Liver (tissue), 9 donors: ENCODE measurements around the gene GRIP1. TPM values are rescaled to one million over a fixed set of nuclear protein-coding genes. Genes with fewer than 3 reads are reported as not detected.

Experiments
- DNase-seq: peaks from one replicate; pipeline ENCODE4 v3.0.0-alpha.2; 2017; ENCODE audit warnings: low spot score
- H3K27ac ChIP-seq, 2 donors: one replicate each; pipeline ENCODE4 v1.7.0; 2013; ENCODE audit warnings: inconsistent platforms in 2 of 2, low read length in 2 of 2, control low read depth in 1 of 2, low read depth in 1 of 2, mild to moderate bottlenecking in 1 of 2
- H3K27me3 ChIP-seq, 4 donors: one replicate each; pipeline versions ENCODE4 v1.6.1 to v1.7.0; 2013; ENCODE audit warnings: low read length in 3 of 4, inconsistent platforms in 1 of 4, mild to moderate bottlenecking in 1 of 4, moderate library complexity in 1 of 4; ENCODE audit not compliant: control insufficient read depth in 4 of 4, insufficient read depth in 4 of 4
- H3K36me3 ChIP-seq, 4 donors: one replicate each; pipeline versions ENCODE4 v1.6.1 to v1.7.0; 2013; ENCODE audit warnings: low read length in 3 of 4, mild to moderate bottlenecking in 3 of 4, low read depth in 1 of 4, moderate library complexity in 1 of 4; ENCODE audit not compliant: control insufficient read depth in 4 of 4, insufficient read depth in 3 of 4
- H3K4me1 ChIP-seq, 4 donors: one replicate each; pipeline versions ENCODE4 v1.6.1 to v1.7.0; 2013; ENCODE audit warnings: low read length in 3 of 4, mild to moderate bottlenecking in 3 of 4, moderate library complexity in 1 of 4; ENCODE audit not compliant: control insufficient read depth in 4 of 4, insufficient read depth in 4 of 4
- H3K4me3 ChIP-seq, 3 donors: one replicate each; pipeline versions ENCODE4 v1.6.1 to v1.7.0; 2013; ENCODE audit warnings: low read length in 3 of 3, control low read depth in 1 of 3, low read depth in 1 of 3, mild to moderate bottlenecking in 1 of 3
- H3K9ac ChIP-seq, 2 donors: one replicate each; pipeline ENCODE4 v1.7.0; 2013; ENCODE audit warnings: low read length in 2 of 2, mild to moderate bottlenecking in 2 of 2, moderate library complexity in 2 of 2, control low read depth in 1 of 2, low read depth in 1 of 2
- H3K9me3 ChIP-seq, 4 donors: one replicate each; pipeline versions ENCODE4 v1.6.1 to v1.7.0; 2013; ENCODE audit warnings: low read length in 3 of 4; ENCODE audit not compliant: control insufficient read depth in 4 of 4
- EGR1 ChIP-seq, 2 donors: IDR thresholded peaks; 2 replicates each; pipeline ENCODE4 v1.6.1; 2016 to 2018; ENCODE audit warnings: antibody characterized with exemption in 2 of 2, low read depth in 2 of 2
- FOXA1 ChIP-seq: IDR thresholded peaks from 2 replicates; pipeline ENCODE4 v1.6.1; 2016; ENCODE audit warnings: antibody characterized with exemption
- FOXA2 ChIP-seq: IDR thresholded peaks from 2 replicates; pipeline ENCODE4 v1.6.1; 2016; ENCODE audit warnings: antibody characterized with exemption
- GABPA ChIP-seq, 2 donors: IDR thresholded peaks in 1 of 2; conservative IDR thresholded peaks in 1 of 2; 2 replicates each; pipeline ENCODE4 v1.6.1; 2016; ENCODE audit warnings: antibody characterized with exemption in 2 of 2, mild to moderate bottlenecking in 1 of 2, moderate library complexity in 1 of 2
- HNF4A ChIP-seq, 2 donors: conservative IDR thresholded peaks; 2 replicates each; pipeline ENCODE4 v1.6.1; 2016; ENCODE audit warnings: antibody characterized with exemption in 2 of 2, mild to moderate bottlenecking in 2 of 2
- HNF4G ChIP-seq: IDR thresholded peaks from 2 replicates; pipeline ENCODE4 v1.6.1; 2016; ENCODE audit warnings: antibody characterized with exemption
- JUND ChIP-seq, 2 donors: IDR thresholded peaks; 2 replicates each; pipeline ENCODE4 v1.6.1; 2016; ENCODE audit warnings: antibody characterized with exemption in 2 of 2
- NR2F2 ChIP-seq: IDR thresholded peaks from 2 replicates; pipeline ENCODE4 v1.6.1; 2016; ENCODE audit warnings: antibody characterized with exemption
- RAD21 ChIP-seq, 2 donors: IDR thresholded peaks; 2 replicates each; pipeline ENCODE4 v1.6.1; 2016; ENCODE audit warnings: antibody characterized with exemption in 2 of 2, mild to moderate bottlenecking in 2 of 2
- RXRA ChIP-seq, 2 donors: IDR thresholded peaks; 2 replicates each; pipeline ENCODE4 v1.6.1; 2017 to 2018; ENCODE audit warnings: antibody characterized with exemption in 2 of 2, mild to moderate bottlenecking in 1 of 2
- SP1 ChIP-seq: IDR thresholded peaks from 2 replicates; pipeline ENCODE4 v1.6.1; 2018; ENCODE audit warnings: antibody characterized with exemption, mild to moderate bottlenecking
- TAF1 ChIP-seq: conservative IDR thresholded peaks from 2 replicates; pipeline ENCODE4 v1.6.1; 2016; ENCODE audit warnings: antibody characterized with exemption, mild to moderate bottlenecking
- YY1 ChIP-seq: IDR thresholded peaks from 2 replicates; pipeline ENCODE4 v1.6.1; 2016; ENCODE audit warnings: antibody characterized with exemption, mild to moderate bottlenecking
- WGBS: extraction: QIAGEN DNeasy Blood & Tissue Kit; methylation state at CpG from one replicate; pipeline ENCODE4 v1.1.7; 2013; 5-methylcytosine and 5-hydroxymethylcytosine counted together
- polyA plus RNA-seq, 2 donors: library from polyadenylated mRNA; stranded (reverse) in 1 of 2; unstranded in 1 of 2; fragments of 200-250 nt in 1 of 2; fragments of >200 nt in 1 of 2; fragmentation: Nextera tagmentation in 1 of 2; extraction: Ambion mirVana in 1 of 2; gene quantifications; one replicate each; pipeline versions ENCODE4 v1.2.1 to v1.2.3, GENCODE V29; 2013 to 2015
- total RNA-seq, 2 donors: library from RNA; depleted of rRNA; stranded (reverse); fragments of >200 nt; gene quantifications; one replicate each; pipeline ENCODE4 v1.2.3, GENCODE V29; 2014
- TF ChIP-seq, protein P1 (sequence below): IDR thresholded peaks from 2 replicates; pipeline ENCODE4 v1.6.1; 2016; ENCODE audit warnings: antibody characterized with exemption, mild to moderate bottlenecking
- TF ChIP-seq, protein P2 (sequence below): IDR thresholded peaks from 2 replicates; pipeline ENCODE4 v1.6.1; 2016; ENCODE audit warnings: antibody characterized with exemption
- TF ChIP-seq, protein P3 (sequence below): IDR thresholded peaks from 2 replicates; pipeline ENCODE4 v1.6.1; 2016; ENCODE audit warnings: antibody characterized with exemption
- TF ChIP-seq, protein P4 (sequence below): fragments of 150-350 bp; IDR thresholded peaks from 2 replicates; pipeline ENCODE4 v1.5.1; 2017; ENCODE audit warnings: improper control_type of control experiment, low read depth, low read length; ENCODE audit not compliant: missing input control
- TF ChIP-seq, protein P5 (sequence below): IDR thresholded peaks from 2 replicates; pipeline ENCODE4 v1.6.1; 2016; ENCODE audit warnings: antibody characterized with exemption
- donor health status: healthy.
- donor health status: healthy.
- donor health status: healthy.
- donor health status: healthy.
- donor health status: healthy.

GRIP1 gene
- total and polyA plus RNA-seq, 4 donors: 0.05 to 1.5 (median 0.24) TPM

DNA sequence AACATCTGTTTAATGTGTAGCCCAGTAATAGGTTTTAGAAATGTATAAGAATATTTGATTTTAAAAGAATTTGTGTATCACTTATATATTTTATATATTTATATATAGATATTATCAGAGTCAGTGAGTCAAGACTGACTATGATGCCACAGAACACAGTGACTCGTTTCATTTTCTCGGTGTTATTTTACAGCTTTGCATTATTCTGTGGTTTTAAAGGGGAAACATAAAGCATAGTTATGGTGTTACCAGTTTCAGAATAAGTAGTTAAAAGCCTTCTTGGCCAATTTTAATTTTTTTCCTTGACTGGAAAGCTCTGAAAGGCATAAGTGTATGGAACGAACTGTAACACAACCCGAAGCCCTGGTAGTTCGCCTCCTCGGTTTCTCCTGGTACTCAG is 91.0 kb downstream of the GRIP1 start:
- DNase-seq: no peak
- TF ChIP-seq GABPA (IDR thresholded peaks at IDR 0.05 in 1 of 2, conservative IDR thresholded peaks at IDR 0.05 in 1 of 2): no peak
- TF ChIP-seq YY1: no peak
- no peak for TF ChIP-seq HNF4A (conservative IDR thresholded peaks at IDR 0.05)
- TF ChIP-seq RAD21 (IDR thresholded peaks at IDR 0.05): no peak
- TF ChIP-seq FOXA1: no peak
- TF ChIP-seq, protein P1, sequence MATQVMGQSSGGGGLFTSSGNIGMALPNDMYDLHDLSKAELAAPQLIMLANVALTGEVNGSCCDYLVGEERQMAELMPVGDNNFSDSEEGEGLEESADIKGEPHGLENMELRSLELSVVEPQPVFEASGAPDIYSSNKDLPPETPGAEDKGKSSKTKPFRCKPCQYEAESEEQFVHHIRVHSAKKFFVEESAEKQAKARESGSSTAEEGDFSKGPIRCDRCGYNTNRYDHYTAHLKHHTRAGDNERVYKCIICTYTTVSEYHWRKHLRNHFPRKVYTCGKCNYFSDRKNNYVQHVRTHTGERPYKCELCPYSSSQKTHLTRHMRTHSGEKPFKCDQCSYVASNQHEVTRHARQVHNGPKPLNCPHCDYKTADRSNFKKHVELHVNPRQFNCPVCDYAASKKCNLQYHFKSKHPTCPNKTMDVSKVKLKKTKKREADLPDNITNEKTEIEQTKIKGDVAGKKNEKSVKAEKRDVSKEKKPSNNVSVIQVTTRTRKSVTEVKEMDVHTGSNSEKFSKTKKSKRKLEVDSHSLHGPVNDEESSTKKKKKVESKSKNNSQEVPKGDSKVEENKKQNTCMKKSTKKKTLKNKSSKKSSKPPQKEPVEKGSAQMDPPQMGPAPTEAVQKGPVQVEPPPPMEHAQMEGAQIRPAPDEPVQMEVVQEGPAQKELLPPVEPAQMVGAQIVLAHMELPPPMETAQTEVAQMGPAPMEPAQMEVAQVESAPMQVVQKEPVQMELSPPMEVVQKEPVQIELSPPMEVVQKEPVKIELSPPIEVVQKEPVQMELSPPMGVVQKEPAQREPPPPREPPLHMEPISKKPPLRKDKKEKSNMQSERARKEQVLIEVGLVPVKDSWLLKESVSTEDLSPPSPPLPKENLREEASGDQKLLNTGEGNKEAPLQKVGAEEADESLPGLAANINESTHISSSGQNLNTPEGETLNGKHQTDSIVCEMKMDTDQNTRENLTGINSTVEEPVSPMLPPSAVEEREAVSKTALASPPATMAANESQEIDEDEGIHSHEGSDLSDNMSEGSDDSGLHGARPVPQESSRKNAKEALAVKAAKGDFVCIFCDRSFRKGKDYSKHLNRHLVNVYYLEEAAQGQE: no peak
- no peak for TF ChIP-seq FOXA2
- TF ChIP-seq, protein P2, sequence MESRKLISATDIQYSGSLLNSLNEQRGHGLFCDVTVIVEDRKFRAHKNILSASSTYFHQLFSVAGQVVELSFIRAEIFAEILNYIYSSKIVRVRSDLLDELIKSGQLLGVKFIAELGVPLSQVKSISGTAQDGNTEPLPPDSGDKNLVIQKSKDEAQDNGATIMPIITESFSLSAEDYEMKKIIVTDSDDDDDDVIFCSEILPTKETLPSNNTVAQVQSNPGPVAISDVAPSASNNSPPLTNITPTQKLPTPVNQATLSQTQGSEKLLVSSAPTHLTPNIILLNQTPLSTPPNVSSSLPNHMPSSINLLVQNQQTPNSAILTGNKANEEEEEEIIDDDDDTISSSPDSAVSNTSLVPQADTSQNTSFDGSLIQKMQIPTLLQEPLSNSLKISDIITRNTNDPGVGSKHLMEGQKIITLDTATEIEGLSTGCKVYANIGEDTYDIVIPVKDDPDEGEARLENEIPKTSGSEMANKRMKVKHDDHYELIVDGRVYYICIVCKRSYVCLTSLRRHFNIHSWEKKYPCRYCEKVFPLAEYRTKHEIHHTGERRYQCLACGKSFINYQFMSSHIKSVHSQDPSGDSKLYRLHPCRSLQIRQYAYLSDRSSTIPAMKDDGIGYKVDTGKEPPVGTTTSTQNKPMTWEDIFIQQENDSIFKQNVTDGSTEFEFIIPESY: no peak
- TF ChIP-seq, protein P3, sequence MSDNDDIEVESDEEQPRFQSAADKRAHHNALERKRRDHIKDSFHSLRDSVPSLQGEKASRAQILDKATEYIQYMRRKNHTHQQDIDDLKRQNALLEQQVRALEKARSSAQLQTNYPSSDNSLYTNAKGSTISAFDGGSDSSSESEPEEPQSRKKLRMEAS: no peak
- TF ChIP-seq NR2F2: no peak
- no peak for TF ChIP-seq TAF1
- TF ChIP-seq JUND (IDR thresholded peaks at IDR 0.05): no peak
- TF ChIP-seq, protein P4, sequence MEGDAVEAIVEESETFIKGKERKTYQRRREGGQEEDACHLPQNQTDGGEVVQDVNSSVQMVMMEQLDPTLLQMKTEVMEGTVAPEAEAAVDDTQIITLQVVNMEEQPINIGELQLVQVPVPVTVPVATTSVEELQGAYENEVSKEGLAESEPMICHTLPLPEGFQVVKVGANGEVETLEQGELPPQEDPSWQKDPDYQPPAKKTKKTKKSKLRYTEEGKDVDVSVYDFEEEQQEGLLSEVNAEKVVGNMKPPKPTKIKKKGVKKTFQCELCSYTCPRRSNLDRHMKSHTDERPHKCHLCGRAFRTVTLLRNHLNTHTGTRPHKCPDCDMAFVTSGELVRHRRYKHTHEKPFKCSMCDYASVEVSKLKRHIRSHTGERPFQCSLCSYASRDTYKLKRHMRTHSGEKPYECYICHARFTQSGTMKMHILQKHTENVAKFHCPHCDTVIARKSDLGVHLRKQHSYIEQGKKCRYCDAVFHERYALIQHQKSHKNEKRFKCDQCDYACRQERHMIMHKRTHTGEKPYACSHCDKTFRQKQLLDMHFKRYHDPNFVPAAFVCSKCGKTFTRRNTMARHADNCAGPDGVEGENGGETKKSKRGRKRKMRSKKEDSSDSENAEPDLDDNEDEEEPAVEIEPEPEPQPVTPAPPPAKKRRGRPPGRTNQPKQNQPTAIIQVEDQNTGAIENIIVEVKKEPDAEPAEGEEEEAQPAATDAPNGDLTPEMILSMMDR: no peak
- TF ChIP-seq, protein P5, sequence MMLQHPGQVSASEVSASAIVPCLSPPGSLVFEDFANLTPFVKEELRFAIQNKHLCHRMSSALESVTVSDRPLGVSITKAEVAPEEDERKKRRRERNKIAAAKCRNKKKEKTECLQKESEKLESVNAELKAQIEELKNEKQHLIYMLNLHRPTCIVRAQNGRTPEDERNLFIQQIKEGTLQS: no peak
- no peak for TF ChIP-seq EGR1 (IDR thresholded peaks at IDR 0.05; ENCODE audit: low read depth in 2 of 2)
- TF ChIP-seq SP1: no peak
- no peak for TF ChIP-seq HNF4G
- no peak for TF ChIP-seq RXRA (IDR thresholded peaks at IDR 0.05)
- H3K4me1 ChIP-seq: no peaks in the 10 kb centered on the region
- WGBS: 71% methylated on average over 6 of the region's 6 CpGs
- H3K27ac ChIP-seq: no peak overlapping the region
- no peaks in the 10 kb centered on the region for H3K9me3 ChIP-seq
- no peaks in the 10 kb centered on the region for H3K36me3 ChIP-seq
- no peaks in the 10 kb centered on the region for H3K27me3 ChIP-seq
- H3K9ac ChIP-seq: no peak overlapping the region
- H3K4me3 ChIP-seq: no peak overlapping the region
